ENCODE results near the gene CREB5. TPM values are rescaled to one million over a fixed set of nuclear protein-coding genes. Genes with fewer than 3 reads are reported as not detected.
"Not testable (repeated sequence)": the region's sequence is repeated elsewhere in the genome, so short reads cannot be mapped to it uniquely, and the experiment has no call there.

Gene CREB5
- total RNA-seq, 2 donors from 2014 or later, result 0.81 to 1.8 TPM

DNA sequence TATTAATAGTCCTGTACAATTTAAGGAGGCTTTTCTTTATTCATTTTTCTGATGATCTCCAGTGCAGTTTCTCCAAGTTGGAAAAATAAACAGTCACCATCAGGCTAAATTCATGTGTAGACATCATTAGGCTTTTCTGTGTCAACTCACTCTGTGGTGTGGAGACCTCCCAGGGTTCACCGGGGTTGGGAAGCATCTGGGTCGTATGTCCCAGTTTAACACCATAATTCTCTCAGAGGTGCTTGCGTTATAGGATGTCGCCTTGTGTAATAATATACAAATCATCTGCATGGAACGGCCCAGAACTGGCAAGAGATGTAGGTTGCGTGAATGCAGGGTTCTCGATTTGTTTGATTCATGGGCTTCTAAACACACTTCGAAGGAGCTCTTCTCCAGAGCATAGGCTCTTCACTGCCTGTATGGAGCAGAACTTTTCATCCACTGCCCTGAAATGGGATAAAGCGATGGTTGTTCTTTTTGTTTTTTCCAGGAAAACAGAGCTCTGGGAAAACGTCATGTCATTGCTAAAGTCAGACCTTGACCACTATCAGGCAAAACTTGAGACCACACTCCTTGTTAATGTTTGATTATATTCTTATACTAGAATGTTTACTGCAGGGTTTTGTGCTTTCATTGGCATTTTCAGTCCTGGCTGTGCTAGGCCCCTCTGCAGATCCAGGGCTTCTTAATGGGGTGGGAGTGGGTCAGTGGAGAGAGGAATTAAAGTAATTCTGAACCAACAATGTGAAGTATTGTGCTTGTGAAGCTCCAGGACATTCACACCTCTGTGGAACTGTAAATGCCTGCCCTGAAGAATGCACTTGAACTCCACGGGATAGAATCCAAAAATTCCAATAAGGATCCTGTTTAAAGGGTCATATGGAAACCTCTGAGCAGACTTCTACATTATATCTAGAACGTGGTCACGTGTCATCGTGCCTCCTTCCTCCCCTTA, 373.0 kb downstream of the CREB5 start:
- H3K27me3 Mint-ChIP-seq, result no peaks in the 10 kb centered on the region
- no peak for ATAC-seq

DNA sequence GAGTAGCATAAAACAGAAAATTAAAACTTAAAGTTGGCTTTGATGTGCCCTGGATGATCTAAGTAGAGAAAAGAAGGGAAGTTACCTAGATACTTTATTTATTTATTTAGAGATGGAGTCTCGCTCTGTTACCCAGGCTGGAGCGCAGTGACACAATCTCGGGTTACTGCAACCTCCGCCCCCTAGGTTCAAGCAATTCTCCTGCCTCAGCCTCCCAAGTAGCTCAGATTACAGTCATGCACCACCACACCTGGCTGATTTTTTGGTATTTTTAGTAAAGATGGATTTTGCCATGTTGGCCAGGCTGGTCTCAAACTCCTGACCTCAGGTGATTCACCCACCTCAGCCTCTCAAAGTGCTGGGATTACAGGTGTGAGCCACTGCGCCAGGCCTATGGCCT, 373.8 kb downstream of the CREB5 start:
- DNase-seq; H3K9me3 ChIP-seq (ENCODE audit: control insufficient read depth, low read length, poor library complexity, severe bottlenecking); H3K27me3 Mint-ChIP-seq; H3K27ac Mint-ChIP-seq; H3K4me3 Mint-ChIP-seq; H3K4me1 Mint-ChIP-seq; ATAC-seq; H3K36me3 Mint-ChIP-seq (ENCODE audit: low read depth): not testable (repeated sequence)

More for the DNA sequence above, 373.0 kb downstream of the CREB5 start:
- H3K27ac Mint-ChIP-seq, result no peak overlapping the region
- H3K36me3 Mint-ChIP-seq (ENCODE audit: low read depth), result no peaks in the 10 kb centered on the region
- H3K4me3 Mint-ChIP-seq, result no peak overlapping the region
- no peaks in the 10 kb centered on the region for H3K9me3 ChIP-seq (ENCODE audit: control insufficient read depth, low read length, poor library complexity, severe bottlenecking)
- no peaks in the 10 kb centered on the region for H3K4me1 Mint-ChIP-seq
- no peak for DNase-seq

DNA sequence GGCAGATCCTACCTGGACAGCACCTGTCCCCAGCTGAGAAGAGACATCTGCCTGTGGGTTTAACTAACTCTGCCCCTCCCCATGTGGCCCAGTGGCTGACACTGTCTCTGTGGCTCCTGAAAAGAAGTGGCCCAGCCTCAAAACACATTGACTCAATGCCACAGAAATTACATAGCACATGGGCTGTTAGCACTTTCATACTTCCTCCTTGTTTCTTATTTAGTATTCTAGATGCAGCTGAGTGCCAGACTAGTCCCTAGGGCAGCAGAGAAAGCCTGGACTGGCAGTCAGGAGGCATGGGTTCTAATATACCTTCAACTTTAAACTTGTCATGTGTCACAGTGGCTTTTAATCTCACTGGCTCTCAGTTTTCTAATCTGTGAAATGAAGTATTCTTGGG, 374.8 kb downstream of the CREB5 start:
- H3K27me3 Mint-ChIP-seq, result no peaks in the 10 kb centered on the region
- no peaks in the 10 kb centered on the region for H3K9me3 ChIP-seq (ENCODE audit: control insufficient read depth, low read length, poor library complexity, severe bottlenecking)
- ATAC-seq (no peak), DNase-seq (no peak)
- H3K4me1 Mint-ChIP-seq, result no peaks in the 10 kb centered on the region
- H3K27ac Mint-ChIP-seq, result no peak overlapping the region
- H3K36me3 Mint-ChIP-seq (ENCODE audit: low read depth), result no peaks in the 10 kb centered on the region
- H3K4me3 Mint-ChIP-seq, result no peak overlapping the region

DNA sequence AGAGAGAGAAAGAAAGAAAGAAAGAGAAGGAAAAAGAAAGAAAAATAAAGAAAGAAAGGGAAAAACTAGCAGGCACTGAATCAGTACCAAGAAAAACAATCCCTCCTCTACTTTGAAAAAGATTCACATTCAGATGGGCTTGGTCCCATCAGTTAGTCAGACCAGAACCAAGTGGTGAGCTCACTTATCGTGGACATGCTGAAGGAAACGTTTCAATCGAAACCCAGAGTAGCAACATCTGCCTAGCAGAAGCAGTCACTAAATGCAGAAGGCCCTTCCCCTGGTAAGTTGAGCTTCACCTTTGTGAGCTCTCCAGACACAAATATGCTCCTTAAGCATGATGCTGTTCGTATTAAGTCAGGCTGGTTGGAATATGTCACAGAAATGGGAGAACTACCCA, 378.1 kb downstream of the CREB5 start:
- no peaks in the 10 kb centered on the region for H3K27me3 Mint-ChIP-seq
- no peak overlapping the region for H3K4me3 Mint-ChIP-seq
- H3K36me3 Mint-ChIP-seq (ENCODE audit: low read depth), result no peaks in the 10 kb centered on the region
- no peak overlapping the region for H3K27ac Mint-ChIP-seq
- DNase-seq, result no peak
- H3K4me1 Mint-ChIP-seq, result no peaks in the 10 kb centered on the region
- H3K9me3 ChIP-seq (ENCODE audit: control insufficient read depth, low read length, poor library complexity, severe bottlenecking), result no peaks in the 10 kb centered on the region
- no peak for ATAC-seq

DNA sequence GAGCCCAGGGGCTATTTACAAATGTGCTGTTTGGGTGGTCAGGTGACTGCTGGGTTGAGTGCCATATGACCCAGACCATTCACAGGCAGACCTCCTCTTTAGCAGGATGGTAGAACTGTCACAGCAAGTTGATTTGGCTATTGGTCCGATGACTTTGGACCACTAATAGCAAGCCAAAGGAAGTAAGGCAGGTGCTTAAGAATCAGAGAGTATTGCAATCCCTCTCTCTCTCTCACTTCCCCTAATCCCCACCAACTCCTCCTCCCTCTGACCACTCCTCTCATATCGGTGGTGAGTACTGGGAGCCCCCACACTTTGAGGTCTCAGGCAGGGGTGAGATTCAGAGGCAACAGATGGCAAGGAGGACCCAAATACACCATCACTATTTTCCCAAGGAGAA, 380.5 kb downstream of the CREB5 start:
- no peaks in the 10 kb centered on the region for H3K9me3 ChIP-seq (ENCODE audit: control insufficient read depth, low read length, poor library complexity, severe bottlenecking)
- Mint-ChIP-seq H3K27ac (no peak overlapping the region), H3K36me3 (ENCODE audit: low read depth) (no peaks in the 10 kb centered on the region), H3K4me1 (no peaks in the 10 kb centered on the region), H3K4me3 (no peak overlapping the region), H3K27me3 (no peaks in the 10 kb centered on the region)
- ATAC-seq (no peak), DNase-seq (no peak)

DNA sequence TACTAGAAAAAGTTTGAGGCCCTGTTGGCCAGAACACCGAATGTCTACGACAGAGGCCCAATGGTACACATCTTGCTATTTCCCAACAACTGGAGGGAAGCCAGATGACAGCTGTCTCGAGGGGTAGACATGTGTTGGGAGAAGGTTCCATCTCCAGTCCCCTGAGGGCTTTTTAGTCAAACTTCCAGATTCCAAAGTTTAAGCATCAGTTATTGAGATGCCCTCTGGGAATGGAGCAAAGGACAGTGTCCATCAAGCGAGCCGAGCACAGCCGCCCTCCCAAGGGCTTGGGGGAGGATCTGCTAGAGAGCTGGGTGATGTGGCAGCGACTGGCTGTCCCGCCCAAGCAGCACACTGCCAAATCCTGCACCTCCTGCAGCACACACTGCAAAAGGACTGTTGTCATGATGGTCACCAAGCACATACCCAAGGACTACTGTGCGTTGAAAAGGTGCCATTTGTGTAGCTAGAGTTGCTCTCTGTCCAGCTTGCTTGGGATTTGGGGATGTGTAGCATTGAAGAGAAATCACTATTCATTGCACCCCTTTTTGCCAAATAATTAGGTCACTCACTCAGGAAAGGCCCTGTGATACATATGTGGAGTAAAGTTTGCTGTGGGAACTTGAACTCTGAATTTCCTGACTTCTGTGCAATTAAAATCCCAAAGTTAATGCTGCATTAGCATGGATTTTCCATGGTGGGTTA, 381.2 kb downstream of the CREB5 start:
- no peak for DNase-seq
- no peak for ATAC-seq
- H3K27ac Mint-ChIP-seq, result no peak overlapping the region
- H3K9me3 ChIP-seq (ENCODE audit: control insufficient read depth, low read length, poor library complexity, severe bottlenecking), result no peaks in the 10 kb centered on the region
- no peaks in the 10 kb centered on the region for H3K4me1 Mint-ChIP-seq
- H3K4me3 Mint-ChIP-seq, result no peak overlapping the region
- H3K36me3 Mint-ChIP-seq (ENCODE audit: low read depth), result no peaks in the 10 kb centered on the region
- no peaks in the 10 kb centered on the region for H3K27me3 Mint-ChIP-seq

DNA sequence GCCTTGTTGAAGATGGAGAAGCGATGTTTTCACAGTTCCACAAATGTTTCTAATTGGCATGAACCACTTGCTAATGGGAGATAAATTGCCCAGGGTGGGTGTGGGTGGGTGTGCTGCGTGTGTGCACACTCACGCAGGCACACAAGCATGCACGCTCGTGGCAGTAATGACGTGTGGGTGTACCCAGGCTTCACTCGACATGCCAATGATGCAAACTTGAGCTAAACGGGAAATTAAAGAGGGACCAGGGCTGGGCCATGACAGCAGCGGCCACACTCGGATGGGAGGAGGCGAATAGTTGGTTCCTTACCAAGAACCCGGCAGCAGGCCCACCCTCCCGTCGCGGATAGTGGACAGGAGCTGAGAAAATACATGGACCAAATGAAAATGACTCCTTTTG, 386.0 kb downstream of the CREB5 start:
- peaks cover 6% of the 10 kb centered on the region for H3K27me3 Mint-ChIP-seq
- DNase-seq (no peak), ATAC-seq (no peak)
- no peaks in the 10 kb centered on the region for H3K36me3 Mint-ChIP-seq (ENCODE audit: low read depth)
- no peak overlapping the region for H3K27ac Mint-ChIP-seq
- H3K4me3 Mint-ChIP-seq, result no peak overlapping the region
- no peaks in the 10 kb centered on the region for H3K4me1 Mint-ChIP-seq
- no peaks in the 10 kb centered on the region for H3K9me3 ChIP-seq (ENCODE audit: control insufficient read depth, low read length, poor library complexity, severe bottlenecking)

DNA sequence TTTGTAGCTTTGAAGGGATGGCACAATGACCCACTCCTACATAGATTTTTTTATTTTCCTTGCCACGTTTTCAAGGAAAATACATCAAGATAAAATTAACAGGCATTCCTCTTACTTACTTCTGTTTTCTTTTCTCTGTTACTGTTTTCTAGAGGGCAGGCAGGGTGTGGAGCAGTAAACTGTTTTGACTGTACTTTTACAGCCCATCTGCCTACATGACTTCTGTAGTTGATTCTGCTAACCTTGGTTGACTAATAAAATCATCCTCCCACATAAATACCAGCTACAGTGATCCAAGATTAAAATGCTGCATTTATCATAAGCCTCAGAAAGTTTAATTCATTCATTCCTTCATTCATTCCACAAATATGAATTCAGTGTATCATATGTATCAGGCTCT, 387.3 kb downstream of the CREB5 start:
- no peak for DNase-seq
- Mint-ChIP-seq H3K36me3 (ENCODE audit: low read depth) (no peaks in the 10 kb centered on the region), H3K4me1 (no peaks in the 10 kb centered on the region), H3K27ac (no peak overlapping the region), H3K4me3 (no peak overlapping the region), H3K27me3 (peaks cover 6% of the 10 kb centered on the region)
- no peaks in the 10 kb centered on the region for H3K9me3 ChIP-seq (ENCODE audit: control insufficient read depth, low read length, poor library complexity, severe bottlenecking)
- no peak for ATAC-seq

DNA sequence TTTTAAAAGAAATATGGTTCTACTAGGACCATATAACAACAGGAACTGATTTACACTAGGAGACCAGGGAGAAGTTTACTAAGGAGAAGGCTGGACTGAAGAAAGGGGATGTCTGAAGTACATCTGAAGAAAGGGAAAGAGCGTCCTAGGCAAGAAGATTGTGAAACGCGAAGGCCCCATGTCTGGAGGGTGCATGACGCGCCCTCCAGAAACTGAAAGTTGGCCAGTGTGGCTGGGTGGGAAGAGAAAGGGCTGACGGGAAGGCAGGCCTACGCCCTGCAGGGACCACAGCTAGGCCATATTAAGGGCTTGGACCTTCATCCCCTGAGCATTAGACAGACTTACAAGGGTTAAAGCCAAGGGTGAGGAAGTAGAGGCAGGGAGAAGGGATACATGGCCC, 387.8 kb downstream of the CREB5 start:
- H3K36me3 Mint-ChIP-seq (ENCODE audit: low read depth), result no peaks in the 10 kb centered on the region
- DNase-seq, result no peak
- ATAC-seq, result no peak
- H3K9me3 ChIP-seq (ENCODE audit: control insufficient read depth, low read length, poor library complexity, severe bottlenecking), result no peaks in the 10 kb centered on the region
- no peaks in the 10 kb centered on the region for H3K4me1 Mint-ChIP-seq
- H3K4me3 Mint-ChIP-seq, result no peak overlapping the region
- H3K27me3 Mint-ChIP-seq, result peaks cover 6% of the 10 kb centered on the region
- H3K27ac Mint-ChIP-seq, result no peak overlapping the region

DNA sequence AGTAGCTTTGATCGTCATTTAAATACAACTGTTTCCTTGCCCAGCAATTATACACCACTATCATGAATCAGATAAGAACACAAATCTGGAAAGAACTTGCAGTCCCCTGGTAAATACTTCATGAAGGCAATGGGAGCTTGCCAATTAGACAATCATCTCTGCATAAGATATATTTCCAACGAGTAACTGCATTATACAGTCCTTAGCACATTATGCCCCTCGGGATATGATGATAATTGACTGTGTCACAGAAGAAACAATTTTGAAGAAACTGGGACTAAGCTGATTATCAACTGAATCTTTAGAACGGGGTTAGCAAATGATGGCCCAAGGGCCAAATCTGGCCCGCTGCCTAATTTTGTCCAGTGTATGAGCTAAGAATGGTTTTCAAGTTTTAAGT, 390.1 kb downstream of the CREB5 start:
- DNase-seq, result no peak
- no peaks in the 10 kb centered on the region for H3K4me1 Mint-ChIP-seq

DNA sequence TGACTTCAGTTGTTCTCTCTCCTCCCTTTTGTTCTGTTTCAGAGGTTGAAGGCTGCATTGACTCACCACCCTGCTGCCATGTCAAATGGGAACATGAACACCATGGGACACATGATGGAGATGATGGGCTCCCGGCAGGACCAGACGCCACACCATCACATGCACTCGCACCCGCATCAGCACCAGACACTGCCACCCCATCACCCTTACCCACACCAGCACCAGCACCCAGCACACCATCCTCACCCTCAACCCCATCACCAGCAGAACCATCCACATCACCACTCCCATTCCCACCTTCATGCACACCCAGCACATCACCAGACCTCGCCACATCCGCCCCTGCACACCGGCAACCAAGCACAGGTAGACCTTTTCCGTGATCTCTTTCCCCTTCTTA, 391.8 kb downstream of the CREB5 start:
- ATAC-seq, result no peak
- H3K27ac Mint-ChIP-seq, result no peak overlapping the region
- no peaks in the 10 kb centered on the region for H3K36me3 Mint-ChIP-seq (ENCODE audit: low read depth)
- H3K9me3 ChIP-seq (ENCODE audit: control insufficient read depth, low read length, poor library complexity, severe bottlenecking), result no peaks in the 10 kb centered on the region
- H3K27me3 Mint-ChIP-seq, result peaks cover 6% of the 10 kb centered on the region
- no peak overlapping the region for H3K4me3 Mint-ChIP-seq
- no peaks in the 10 kb centered on the region for H3K4me1 Mint-ChIP-seq
- no peak for DNase-seq

More for the DNA sequence above, 390.1 kb downstream of the CREB5 start:
- Mint-ChIP-seq H3K36me3 (ENCODE audit: low read depth) (no peaks in the 10 kb centered on the region), H3K4me3 (no peak overlapping the region), H3K27ac (no peak overlapping the region), H3K27me3 (peaks cover 6% of the 10 kb centered on the region)
- H3K9me3 ChIP-seq (ENCODE audit: control insufficient read depth, low read length, poor library complexity, severe bottlenecking), result no peaks in the 10 kb centered on the region
- ATAC-seq, result no peak

DNA sequence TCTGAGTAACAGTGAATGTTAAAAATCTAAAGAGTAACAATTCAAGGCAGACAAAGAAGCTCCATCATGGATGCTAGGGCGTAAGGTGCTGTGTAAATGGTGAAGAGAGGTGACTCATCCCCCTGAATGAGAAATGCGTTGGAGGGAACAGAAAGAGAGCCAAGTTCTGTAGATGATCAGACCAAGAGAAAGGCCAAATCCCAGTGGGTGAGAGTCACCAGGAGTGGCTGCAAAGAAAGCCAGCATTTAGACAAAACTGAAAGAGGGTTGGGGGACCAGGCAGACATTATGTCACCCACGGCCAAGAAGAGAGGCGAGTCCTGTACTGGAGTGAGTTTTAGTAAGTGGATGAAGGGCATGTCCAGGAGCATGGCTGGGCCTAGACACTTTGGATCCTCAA, 392.7 kb downstream of the CREB5 start:
- ATAC-seq (no peak), DNase-seq (no peak)
- Mint-ChIP-seq H3K27me3 (no peaks in the 10 kb centered on the region), H3K4me3 (no peak overlapping the region), H3K4me1 (no peaks in the 10 kb centered on the region), H3K36me3 (ENCODE audit: low read depth) (no peaks in the 10 kb centered on the region), H3K27ac (no peak overlapping the region)
- H3K9me3 ChIP-seq (ENCODE audit: control insufficient read depth, low read length, poor library complexity, severe bottlenecking), result no peaks in the 10 kb centered on the region

DNA sequence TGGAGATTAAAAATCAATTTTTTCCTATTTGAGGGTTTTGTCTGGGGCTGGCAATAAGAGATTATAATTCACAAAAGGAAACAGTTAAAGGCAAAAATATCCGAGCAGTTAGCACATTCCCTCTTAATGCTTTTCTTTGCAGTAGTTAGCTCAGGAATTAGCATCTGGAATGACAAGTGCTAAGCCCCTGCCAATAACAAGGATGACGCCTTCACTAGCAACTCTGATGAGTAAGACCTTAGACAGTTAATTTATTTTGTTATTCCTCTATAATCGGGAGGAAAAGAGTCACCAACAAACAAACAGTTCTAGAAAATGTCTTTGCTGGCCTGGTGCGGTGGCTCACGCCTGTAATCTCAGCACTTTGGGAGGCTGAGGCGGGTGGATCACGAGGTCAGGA, 394.5 kb downstream of the CREB5 start:
- no peaks in the 10 kb centered on the region for H3K9me3 ChIP-seq (ENCODE audit: control insufficient read depth, low read length, poor library complexity, severe bottlenecking)
- ATAC-seq, result no peak
- H3K27me3 Mint-ChIP-seq, result no peaks in the 10 kb centered on the region
- H3K36me3 Mint-ChIP-seq (ENCODE audit: low read depth), result no peaks in the 10 kb centered on the region
- no peaks in the 10 kb centered on the region for H3K4me1 Mint-ChIP-seq
- DNase-seq, result no peak
- no peak overlapping the region for H3K27ac Mint-ChIP-seq
- no peak overlapping the region for H3K4me3 Mint-ChIP-seq
